Epithelial cell of proximal tubule (primary cell): Measurements from ENCODE around the gene KCNG2. TPM values are rescaled to one million over a fixed set of nuclear protein-coding genes. Genes with fewer than 3 reads are reported as not detected.
"Not testable (repeated sequence)": the region's sequence is repeated elsewhere in the genome, so short reads cannot be mapped to it uniquely, and the experiment has no call there.

Source experiments
- DNase-seq: peaks from one replicate; pipeline ENCODE4 v3.0.0-alpha.2; 2011; ENCODE audit warnings: low read depth
- H3K4me3 ChIP-seq: 2 replicates; pipeline ENCODE4 v1.5.1; 2011; ENCODE audit warnings: low read depth, mild to moderate bottlenecking, low read length
- total RNA-seq: library from RNA; depleted of rRNA; stranded (reverse); fragments of >200 nt; gene quantifications from 2 replicates; pipeline ENCODE4 v1.2.3, GENCODE V29; 2015
- TF ChIP-seq, protein P1 (sequence below): conservative IDR thresholded peaks from 2 replicates; pipeline ENCODE4 v1.5.1; 2012; ENCODE audit warnings: low read depth, mild to moderate bottlenecking, low read length

KCNG2 gene
- total RNA-seq, 1 donor from 2014 or later, result not detected

DNA sequence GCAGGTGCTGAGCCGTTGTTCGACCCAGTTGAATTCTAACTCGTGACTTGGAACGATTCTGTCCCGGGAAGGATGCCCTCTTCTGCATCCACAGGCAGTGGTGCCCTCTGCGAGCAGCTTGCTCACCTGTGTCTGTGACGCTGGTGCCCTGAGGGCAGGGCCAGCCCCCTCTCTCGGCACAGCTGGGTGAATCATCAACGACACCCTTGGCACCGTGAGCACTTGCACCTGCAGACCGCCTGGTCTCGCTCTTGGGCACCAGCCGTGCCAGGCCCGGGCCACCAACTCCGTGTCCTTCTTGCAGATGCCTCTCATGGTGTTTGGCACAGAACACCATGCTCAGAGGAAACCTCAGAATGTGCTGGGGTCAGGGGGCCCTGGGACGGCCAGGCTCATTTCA is 78.8 kb downstream of the KCNG2 start:
- no peak overlapping the region for H3K4me3 ChIP-seq
- DNase-seq, result no peak
- TF ChIP-seq, protein P1, sequence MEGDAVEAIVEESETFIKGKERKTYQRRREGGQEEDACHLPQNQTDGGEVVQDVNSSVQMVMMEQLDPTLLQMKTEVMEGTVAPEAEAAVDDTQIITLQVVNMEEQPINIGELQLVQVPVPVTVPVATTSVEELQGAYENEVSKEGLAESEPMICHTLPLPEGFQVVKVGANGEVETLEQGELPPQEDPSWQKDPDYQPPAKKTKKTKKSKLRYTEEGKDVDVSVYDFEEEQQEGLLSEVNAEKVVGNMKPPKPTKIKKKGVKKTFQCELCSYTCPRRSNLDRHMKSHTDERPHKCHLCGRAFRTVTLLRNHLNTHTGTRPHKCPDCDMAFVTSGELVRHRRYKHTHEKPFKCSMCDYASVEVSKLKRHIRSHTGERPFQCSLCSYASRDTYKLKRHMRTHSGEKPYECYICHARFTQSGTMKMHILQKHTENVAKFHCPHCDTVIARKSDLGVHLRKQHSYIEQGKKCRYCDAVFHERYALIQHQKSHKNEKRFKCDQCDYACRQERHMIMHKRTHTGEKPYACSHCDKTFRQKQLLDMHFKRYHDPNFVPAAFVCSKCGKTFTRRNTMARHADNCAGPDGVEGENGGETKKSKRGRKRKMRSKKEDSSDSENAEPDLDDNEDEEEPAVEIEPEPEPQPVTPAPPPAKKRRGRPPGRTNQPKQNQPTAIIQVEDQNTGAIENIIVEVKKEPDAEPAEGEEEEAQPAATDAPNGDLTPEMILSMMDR, result no peak

DNA sequence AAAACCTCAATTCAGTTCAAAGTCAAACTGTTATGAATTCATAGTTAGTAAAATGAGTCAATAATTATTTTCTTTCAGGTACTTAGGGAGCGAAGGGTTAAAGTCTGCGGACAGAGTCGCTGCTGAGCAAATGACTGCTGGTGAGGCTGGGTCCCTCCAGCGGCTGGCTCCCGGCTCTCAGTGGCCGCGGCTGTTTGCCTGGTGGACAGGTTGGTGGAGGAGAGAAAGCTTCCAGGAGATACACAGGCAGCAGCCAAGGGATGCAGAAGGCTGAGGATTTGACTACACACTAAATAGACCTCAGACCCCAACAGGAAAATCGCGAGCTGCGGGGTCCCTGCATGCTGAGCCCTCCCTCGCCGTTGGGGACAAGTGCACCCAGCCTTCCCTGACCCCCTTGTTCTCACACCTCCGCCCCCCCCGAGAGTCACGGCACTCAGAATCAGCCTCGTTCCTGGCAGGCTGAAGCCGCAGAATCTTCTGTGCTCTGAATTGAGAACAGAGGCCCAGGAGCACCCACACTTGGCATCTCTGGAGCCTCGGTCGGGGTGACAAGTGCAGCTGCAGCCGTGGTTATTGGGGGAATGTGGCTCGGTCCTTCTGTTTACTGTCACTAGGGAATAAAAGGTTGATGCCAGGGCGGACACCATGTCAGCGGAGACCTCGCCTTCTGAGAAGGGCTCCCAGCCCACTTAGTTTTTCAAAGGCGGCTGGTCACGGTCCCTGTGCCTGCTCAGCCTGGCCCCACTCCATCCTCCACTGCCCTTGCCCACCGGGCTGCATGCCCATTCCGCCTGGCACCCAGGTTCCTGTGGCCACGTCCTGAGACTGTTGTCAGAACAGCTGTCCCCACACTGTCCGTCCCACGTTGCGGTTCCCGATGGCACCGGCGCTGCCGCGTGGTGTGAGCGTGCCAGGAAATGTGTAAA is 79.7 kb downstream of the KCNG2 start:
- no peak overlapping the region for H3K4me3 ChIP-seq
- TF ChIP-seq, protein P1, result no peak
- no peak for DNase-seq

DNA sequence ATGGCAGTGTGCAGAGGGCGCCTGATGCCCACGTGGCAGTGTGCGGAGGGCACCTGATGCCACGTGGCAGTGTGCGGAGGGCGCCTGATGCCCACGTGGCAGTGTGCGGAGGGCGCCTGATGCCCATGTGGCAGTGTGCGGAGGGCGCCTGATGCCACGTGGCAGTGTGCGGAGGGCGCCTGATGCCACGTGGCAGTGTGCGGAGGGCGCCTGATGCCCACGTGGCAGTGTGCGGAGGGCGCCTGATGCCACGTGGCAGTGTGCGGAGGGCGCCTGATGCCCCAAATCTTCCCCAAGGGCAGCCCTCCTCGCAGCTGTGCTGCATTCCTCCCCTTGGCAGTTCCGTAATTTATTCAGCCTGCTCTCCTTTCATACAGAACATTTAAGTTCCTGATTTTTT is 80.5 kb downstream of the KCNG2 start:
- H3K4me3 ChIP-seq, DNase-seq: not testable (repeated sequence)

- H3K4me3 ChIP-seq, result no peak overlapping the region
- TF ChIP-seq, protein P1, result no peak
Observed at GRCh38 chr18:79878741-79879378, 81.1 kb downstream of the KCNG2 start.

DNA sequence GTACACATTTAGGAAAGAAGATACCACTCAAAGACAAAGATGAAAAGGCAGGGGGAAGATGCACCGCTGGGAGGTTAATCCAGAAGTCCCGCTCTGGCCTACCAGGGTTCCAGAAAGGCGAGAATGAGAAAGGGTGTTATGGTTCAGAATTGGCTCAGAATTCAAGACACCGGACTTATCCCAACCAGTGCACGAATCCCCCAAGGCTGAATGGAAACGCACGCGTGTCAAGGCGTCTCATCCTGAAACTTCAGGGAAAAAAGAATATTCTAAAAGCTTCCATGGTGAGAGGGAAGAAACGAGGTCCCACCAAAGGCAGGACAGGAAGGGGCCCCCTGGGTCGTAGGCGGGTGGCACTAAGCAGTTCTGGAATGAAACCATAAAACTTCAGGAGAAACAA is 81.8 kb downstream of the KCNG2 start:
- DNase-seq, result no peak
- no peak overlapping the region for H3K4me3 ChIP-seq
- TF ChIP-seq, protein P1, result no peak

More at GRCh38 chr18:79878741-79879378, 81.1 kb downstream of the KCNG2 start:
- no peak for DNase-seq

- no peak overlapping the region for H3K4me3 ChIP-seq
- no peak for DNase-seq
- TF ChIP-seq, protein P1, result no peak
Observed at GRCh38 chr18:79881695-79882094, 84.0 kb downstream of the KCNG2 start.

DNA sequence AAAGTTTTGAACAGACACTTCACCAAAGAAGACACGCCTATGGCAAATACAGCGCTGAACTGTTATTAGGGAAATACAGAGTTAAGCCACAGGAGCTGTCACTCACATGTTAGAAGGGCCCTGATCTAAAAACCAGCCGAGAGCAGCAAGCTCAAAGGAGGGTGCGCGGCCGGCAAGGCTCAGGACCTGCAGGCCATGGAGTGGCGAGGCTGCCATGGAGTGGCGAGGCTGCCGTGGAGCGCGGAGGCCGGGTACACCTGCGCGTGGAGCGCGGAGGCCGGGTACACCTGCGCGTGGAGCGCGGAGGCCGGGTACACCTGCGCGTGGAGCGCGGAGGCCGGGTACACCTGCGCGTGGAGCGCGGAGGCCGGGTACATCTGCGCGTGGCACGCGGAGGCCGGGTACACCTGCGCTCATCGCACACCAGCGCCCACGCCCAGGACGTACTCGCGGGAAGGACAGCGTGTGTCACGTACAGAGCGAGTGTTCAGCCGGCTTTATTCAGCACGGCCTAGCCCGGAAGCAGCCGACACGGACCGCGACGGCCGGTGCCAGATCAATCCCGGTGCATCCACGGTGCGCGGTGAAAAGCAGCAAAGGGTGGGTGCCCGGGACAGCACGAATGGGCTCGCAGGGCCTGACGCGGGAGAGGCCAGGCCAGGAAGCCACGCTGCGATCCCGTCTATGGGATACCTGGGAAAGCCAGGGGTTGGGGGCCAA is 84.9 kb downstream of the KCNG2 start:
- no peak overlapping the region for H3K4me3 ChIP-seq
- DNase-seq, result no peak
- TF ChIP-seq, protein P1, result no peak
